Measurements from ENCODE around the gene SP6. TPM values are rescaled to one million over a fixed set of nuclear protein-coding genes. Genes with fewer than 3 reads are reported as not detected.

The SP6 gene
- total RNA-seq, 1 experiment from 2014 or later, result 3.3 TPM

DNA sequence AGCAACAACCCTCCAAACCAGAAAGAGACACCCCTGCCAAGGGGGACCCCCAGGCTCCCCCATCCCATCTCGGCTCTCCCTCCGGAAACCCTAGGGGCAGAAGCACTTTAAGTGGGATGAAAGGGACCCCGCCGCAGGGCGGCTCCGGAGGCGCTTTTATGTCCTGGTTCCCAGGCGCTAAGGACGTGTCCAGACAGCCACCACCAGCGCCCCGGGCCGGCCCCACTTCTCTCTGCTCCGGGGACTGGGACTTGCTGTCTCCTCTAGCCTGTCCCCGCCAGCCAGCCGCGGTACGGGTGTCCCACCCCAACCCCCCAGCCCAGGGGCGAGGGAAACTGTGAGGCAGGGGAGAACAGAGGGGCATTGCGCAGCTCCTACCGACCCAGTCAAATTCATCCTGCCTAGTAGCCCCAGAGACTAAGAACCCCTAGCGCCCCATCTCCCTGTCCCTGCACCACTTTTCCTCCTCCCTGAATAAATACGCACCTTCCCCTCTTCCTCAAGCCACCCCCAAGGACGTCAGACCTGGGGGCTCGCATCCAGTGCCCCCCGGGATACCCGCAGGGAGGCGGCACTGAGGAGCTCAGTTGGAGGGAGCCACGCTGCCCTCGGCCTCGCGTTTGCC lies 4.1 kb downstream of the SP6 start (continued):
- TF ChIP-seq, protein P1, sequence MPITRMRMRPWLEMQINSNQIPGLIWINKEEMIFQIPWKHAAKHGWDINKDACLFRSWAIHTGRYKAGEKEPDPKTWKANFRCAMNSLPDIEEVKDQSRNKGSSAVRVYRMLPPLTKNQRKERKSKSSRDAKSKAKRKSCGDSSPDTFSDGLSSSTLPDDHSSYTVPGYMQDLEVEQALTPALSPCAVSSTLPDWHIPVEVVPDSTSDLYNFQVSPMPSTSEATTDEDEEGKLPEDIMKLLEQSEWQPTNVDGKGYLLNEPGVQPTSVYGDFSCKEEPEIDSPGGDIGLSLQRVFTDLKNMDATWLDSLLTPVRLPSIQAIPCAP (CRISPR knock-in tag; IDR thresholded peaks at IDR 0.05), result no peak
- no peak for TF ChIP-seq CREM (CRISPR knock-in tag; IDR thresholded peaks at IDR 0.05)

DNA sequence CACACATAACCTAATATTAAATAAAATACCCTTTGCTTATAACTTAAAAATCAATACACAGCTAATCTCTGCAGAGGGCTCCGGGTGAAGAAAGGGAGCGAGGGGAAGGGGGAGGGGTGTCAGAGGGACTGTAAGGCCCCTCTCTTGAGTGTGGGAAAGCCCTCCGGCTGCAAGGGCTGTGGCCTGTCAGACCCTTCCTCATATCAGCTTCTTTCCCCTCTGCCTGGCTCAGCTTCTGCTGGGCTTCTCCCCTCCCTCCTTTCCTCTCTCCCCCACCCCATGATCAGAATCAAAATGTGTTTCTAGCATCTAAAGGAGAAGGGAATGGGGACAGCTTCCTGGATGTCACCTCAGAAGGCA lies 5.3 kb downstream of the SP6 start:
- DNase-seq (ENCODE audit: low spot score), result no peak
- Mint-ChIP-seq H3K9me3 (no peaks in the 10 kb centered on the region), H3K4me1 (peaks cover 51% of the 10 kb centered on the region), H3K27ac (no peak overlapping the region), H3K4me3 (peak overlapping the region; percentile 77; the same call in 1 of the 2 replicates), H3K36me3 (no peaks in the 10 kb centered on the region), H3K27me3 (ENCODE audit: low read depth) (peaks cover 66% of the 10 kb centered on the region)
- no peak for ATAC-seq
- ChIA-PET POLR2A (no interaction called here), CTCF (interaction anchor here (1.2 to 19.3 kb wide), 2 partner anchors 41 to 104 kb away, joined by 3 to 1122 read pairs; partner anchors contain the start of gene SP2)
- no peak for TF ChIP-seq ZNF416 (CRISPR knock-in tag; IDR thresholded peaks at IDR 0.05)
- no peak for TF ChIP-seq ZNF121 (CRISPR knock-in tag; IDR thresholded peaks at IDR 0.05)
- no peak for TF ChIP-seq GABPB1 (CRISPR knock-in tag; IDR thresholded peaks at IDR 0.05)
- TF ChIP-seq, protein P2, sequence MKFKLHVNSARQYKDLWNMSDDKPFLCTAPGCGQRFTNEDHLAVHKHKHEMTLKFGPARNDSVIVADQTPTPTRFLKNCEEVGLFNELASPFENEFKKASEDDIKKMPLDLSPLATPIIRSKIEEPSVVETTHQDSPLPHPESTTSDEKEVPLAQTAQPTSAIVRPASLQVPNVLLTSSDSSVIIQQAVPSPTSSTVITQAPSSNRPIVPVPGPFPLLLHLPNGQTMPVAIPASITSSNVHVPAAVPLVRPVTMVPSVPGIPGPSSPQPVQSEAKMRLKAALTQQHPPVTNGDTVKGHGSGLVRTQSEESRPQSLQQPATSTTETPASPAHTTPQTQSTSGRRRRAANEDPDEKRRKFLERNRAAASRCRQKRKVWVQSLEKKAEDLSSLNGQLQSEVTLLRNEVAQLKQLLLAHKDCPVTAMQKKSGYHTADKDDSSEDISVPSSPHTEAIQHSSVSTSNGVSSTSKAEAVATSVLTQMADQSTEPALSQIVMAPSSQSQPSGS (CRISPR knock-in tag; IDR thresholded peaks at IDR 0.05; ENCODE audit: borderline replicate concordance, low read depth), result no peak
- TF ChIP-seq ZNF512 (CRISPR knock-in tag; IDR thresholded peaks at IDR 0.05; ENCODE audit: borderline replicate concordance), result no peak
- TF ChIP-seq ZNF263 (CRISPR knock-in tag; IDR thresholded peaks at IDR 0.05; ENCODE audit: low read depth), result no peak
- TF ChIP-seq TCF7 (CRISPR knock-in tag; IDR thresholded peaks at IDR 0.05; ENCODE audit: low read depth), result no peak
- TF ChIP-seq, protein P3, sequence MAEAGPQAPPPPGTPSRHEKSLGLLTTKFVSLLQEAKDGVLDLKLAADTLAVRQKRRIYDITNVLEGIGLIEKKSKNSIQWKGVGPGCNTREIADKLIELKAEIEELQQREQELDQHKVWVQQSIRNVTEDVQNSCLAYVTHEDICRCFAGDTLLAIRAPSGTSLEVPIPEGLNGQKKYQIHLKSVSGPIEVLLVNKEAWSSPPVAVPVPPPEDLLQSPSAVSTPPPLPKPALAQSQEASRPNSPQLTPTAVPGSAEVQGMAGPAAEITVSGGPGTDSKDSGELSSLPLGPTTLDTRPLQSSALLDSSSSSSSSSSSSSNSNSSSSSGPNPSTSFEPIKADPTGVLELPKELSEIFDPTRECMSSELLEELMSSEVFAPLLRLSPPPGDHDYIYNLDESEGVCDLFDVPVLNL (CRISPR knock-in tag; IDR thresholded peaks at IDR 0.05; ENCODE audit: borderline replicate concordance, low read depth), result no peak
- TF ChIP-seq CDX4 (CRISPR knock-in tag; IDR thresholded peaks at IDR 0.05; ENCODE audit: borderline replicate concordance), result no peak
- TF ChIP-seq, protein P4, sequence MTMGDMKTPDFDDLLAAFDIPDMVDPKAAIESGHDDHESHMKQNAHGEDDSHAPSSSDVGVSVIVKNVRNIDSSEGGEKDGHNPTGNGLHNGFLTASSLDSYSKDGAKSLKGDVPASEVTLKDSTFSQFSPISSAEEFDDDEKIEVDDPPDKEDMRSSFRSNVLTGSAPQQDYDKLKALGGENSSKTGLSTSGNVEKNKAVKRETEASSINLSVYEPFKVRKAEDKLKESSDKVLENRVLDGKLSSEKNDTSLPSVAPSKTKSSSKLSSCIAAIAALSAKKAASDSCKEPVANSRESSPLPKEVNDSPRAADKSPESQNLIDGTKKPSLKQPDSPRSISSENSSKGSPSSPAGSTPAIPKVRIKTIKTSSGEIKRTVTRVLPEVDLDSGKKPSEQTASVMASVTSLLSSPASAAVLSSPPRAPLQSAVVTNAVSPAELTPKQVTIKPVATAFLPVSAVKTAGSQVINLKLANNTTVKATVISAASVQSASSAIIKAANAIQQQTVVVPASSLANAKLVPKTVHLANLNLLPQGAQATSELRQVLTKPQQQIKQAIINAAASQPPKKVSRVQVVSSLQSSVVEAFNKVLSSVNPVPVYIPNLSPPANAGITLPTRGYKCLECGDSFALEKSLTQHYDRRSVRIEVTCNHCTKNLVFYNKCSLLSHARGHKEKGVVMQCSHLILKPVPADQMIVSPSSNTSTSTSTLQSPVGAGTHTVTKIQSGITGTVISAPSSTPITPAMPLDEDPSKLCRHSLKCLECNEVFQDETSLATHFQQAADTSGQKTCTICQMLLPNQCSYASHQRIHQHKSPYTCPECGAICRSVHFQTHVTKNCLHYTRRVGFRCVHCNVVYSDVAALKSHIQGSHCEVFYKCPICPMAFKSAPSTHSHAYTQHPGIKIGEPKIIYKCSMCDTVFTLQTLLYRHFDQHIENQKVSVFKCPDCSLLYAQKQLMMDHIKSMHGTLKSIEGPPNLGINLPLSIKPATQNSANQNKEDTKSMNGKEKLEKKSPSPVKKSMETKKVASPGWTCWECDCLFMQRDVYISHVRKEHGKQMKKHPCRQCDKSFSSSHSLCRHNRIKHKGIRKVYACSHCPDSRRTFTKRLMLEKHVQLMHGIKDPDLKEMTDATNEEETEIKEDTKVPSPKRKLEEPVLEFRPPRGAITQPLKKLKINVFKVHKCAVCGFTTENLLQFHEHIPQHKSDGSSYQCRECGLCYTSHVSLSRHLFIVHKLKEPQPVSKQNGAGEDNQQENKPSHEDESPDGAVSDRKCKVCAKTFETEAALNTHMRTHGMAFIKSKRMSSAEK (CRISPR knock-in tag; IDR thresholded peaks at IDR 0.05; ENCODE audit: borderline replicate concordance), result no peak
- TF ChIP-seq IRF2 (CRISPR knock-in tag; IDR thresholded peaks at IDR 0.05; ENCODE audit: borderline replicate concordance, low read depth), result no peak
- TF ChIP-seq HMGA2 (CRISPR knock-in tag; IDR thresholded peaks at IDR 0.05), result no peak
- TF ChIP-seq ESRRA (CRISPR knock-in tag; IDR thresholded peaks at IDR 0.05; ENCODE audit: borderline replicate concordance), result no peak
- TF ChIP-seq NFE2L1 (CRISPR knock-in tag; IDR thresholded peaks at IDR 0.05), result no peak
- TF ChIP-seq NR1H2 (CRISPR knock-in tag; IDR thresholded peaks at IDR 0.05), result no peak
- TF ChIP-seq PRRX2 (CRISPR knock-in tag; IDR thresholded peaks at IDR 0.05), result no peak
- no peak for TF ChIP-seq ZMAT4 (CRISPR knock-in tag; IDR thresholded peaks at IDR 0.05)
- TF ChIP-seq ZNF232 (CRISPR knock-in tag; IDR thresholded peaks at IDR 0.05), result no peak

Data from WTC11 (cell line).